ENCODE measurements around the gene PSORS1C2. TPM values are rescaled to one million over a fixed set of nuclear protein-coding genes. Genes with fewer than 3 reads are reported as not detected.

PSORS1C2 gene
- total and polyA plus RNA-seq, 2 donors (not counting 3 experiments of a cell fraction or from before 2014, with no cell fraction given) = not detected

DNA sequence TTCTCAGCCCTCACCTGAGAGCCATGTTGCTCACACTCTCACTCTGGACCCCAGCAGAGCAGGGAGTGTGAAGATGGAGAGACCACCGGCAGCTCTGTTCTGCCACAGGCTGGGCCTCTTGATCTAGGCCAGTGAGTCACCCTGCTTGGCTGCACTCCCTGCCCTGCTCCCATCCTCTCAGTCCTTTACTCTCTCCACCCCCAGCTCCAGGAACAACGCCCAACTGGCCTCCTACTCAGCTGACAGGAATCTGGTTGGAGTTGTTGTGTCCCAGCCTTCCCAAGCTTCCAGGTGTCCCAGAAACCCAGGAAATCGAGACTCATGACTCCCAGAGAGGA is 24.4 kb downstream of the PSORS1C2 start, which contains the start of gene PSORS1C1:
PSORS1C1 (plus strand) TSS at position 260 of the 338 bp plus-strand sequence. CDS start 14,833 bp downstream, outside the sequence.
- H3K4me3 ChIP-seq (replicated peaks in 1 of 3; ENCODE audit: insufficient read depth in 1 of 3, low read depth in 1 of 3, low read length in 3 of 3) = peak within 1 kb of the TSS in 1 of 3 experiments; percentile 3
- no peaks in the 10 kb centered on the region for H4K20me1 ChIP-seq (replicated peaks; ENCODE audit: control insufficient read depth, extremely low read depth, insufficient read depth, low read length)
- DNase-seq (ENCODE audit: low read depth, low spot score) (peak; percentile 86), FAIRE-seq (peak; percentile 98)
- peak within 1 kb of the TSS; percentile 53 for H3K4me2 ChIP-seq (ENCODE audit: insufficient read depth, low read length)
- no peaks in the 10 kb centered on the region for H3K9me1 ChIP-seq (replicated peaks; ENCODE audit: control insufficient read depth, extremely low read depth, insufficient read depth, low read length)
- dilution Hi-C loops (cut with MboI; ENCODE audit: extremely low pct_ligation_motif_present, low sequenced_read_pairs) = no loop called here
- peak within 1 kb of the TSS; percentile 51 for H3K27ac ChIP-seq (ENCODE audit: insufficient read depth, low read depth, low read length)
- H3K9me3 ChIP-seq (replicated peaks; ENCODE audit: control insufficient read depth, insufficient read depth, low read length) = no peaks in the 10 kb centered on the region
- intact Hi-C loops (cut with micrococcal nuclease) = loop anchor here (1.0 kb wide), 2 partner anchors 20 to 27 kb away; no protein-coding TSS in a partner anchor
- ChIA-PET POLR2A (interaction anchor here (0.6 to 2.2 kb wide), 6 partner anchors 10 to 557 kb away, joined by 3 to 8 read pairs (median 4); partner anchors contain the start of gene PRR3), CTCF (interaction anchor here (0.6 to 8.2 kb wide), 22 partner anchors 12 to 1840 kb away, joined by 3 to 102 read pairs (median 4); partner anchors contain the start of genes GTF2H4, MUCL3 and VARS2)
- H3K79me2 ChIP-seq (ENCODE audit: control insufficient read depth, insufficient read depth, low read length) = no peaks in the 10 kb centered on the region
- no peaks in the 10 kb centered on the region for H3K36me3 ChIP-seq (ENCODE audit: control insufficient read depth in 2 of 2, extremely low read depth in 1 of 2, insufficient read depth in 2 of 2, low read length in 2 of 2)
- H2AFZ ChIP-seq (ENCODE audit: low read depth, low read length) = peak within 1 kb of the TSS; percentile 93
- H3K4me1 ChIP-seq (ENCODE audit: control insufficient read depth, extremely low read depth, insufficient read depth, low read length) = peaks cover 21% of the 10 kb centered on the region
- peaks cover 5 to 11% of the 10 kb centered on the region in 2 experiments for H3K27me3 ChIP-seq (ENCODE audit: control insufficient read depth in 2 of 2, insufficient read depth in 2 of 2, low read length in 2 of 2)
- peak within 1 kb of the TSS; percentile 38 for H3K9ac ChIP-seq (replicated peaks; ENCODE audit: extremely low read depth, insufficient read depth, low read length)
- TF ChIP-seq GATA2 (IDR thresholded peaks at IDR 0.05; ENCODE audit: insufficient read depth, insufficient read length, low read depth, low read length) (no peak), POLR2A (IDR thresholded peaks at IDR 0.05; ENCODE audit: low read depth, low read length) (no peak), JUN (IDR thresholded peaks at IDR 0.05; ENCODE audit: borderline replicate concordance, insufficient read depth, insufficient read length, low read depth) (peak; percentile 37), EZH2 (IDR thresholded peaks at IDR 0.05; ENCODE audit: borderline replicate concordance, low read depth, low read length, severe bottlenecking) (no peak), FOS (IDR thresholded peaks at IDR 0.05; ENCODE audit: borderline replicate concordance, insufficient read depth, low read length) (peak; percentile 89), MAX (IDR thresholded peaks at IDR 0.05; ENCODE audit: insufficient read depth, insufficient read length) (no peak), CTCF (IDR thresholded peaks at IDR 0.05; ENCODE audit: extremely low read depth in 1 of 2, insufficient read depth in 1 of 2, low read depth in 1 of 2, low read length in 2 of 2) (no peak), POLR2AphosphoS5 (IDR thresholded peaks at IDR 0.05; ENCODE audit: insufficient read depth, low read depth, low read length) (peak; percentile 56), MYC (IDR thresholded peaks at IDR 0.05; ENCODE audit: low read depth, low read length) (no peak)
- BruUV-seq (replicated peaks) = no TSS peak
